Skeletal muscle satellite cell (primary cell): ENCODE data around the gene ENKD1.

Experiments used
- H3K27me3 ChIP-seq: 2 replicates; pipeline ENCODE4 v1.7.0; 2013; ENCODE audit warnings: low read length; ENCODE audit not compliant: control insufficient read depth, insufficient read depth
- H3K36me3 ChIP-seq: 2 replicates; pipeline ENCODE4 v1.7.0; 2013; ENCODE audit warnings: mild to moderate bottlenecking, control low read depth, low read length; ENCODE audit not compliant: insufficient read depth
- H3K4me1 ChIP-seq: 2 replicates; pipeline ENCODE4 v1.7.0; 2013; ENCODE audit warnings: low read length; ENCODE audit not compliant: control insufficient read depth, insufficient read depth
- H3K4me2 ChIP-seq: 2 replicates; pipeline ENCODE4 v1.7.0; 2013; ENCODE audit warnings: mild to moderate bottlenecking, low read length
- H3K4me3 ChIP-seq: 2 replicates; pipeline ENCODE4 v1.7.0; 2013; ENCODE audit warnings: low read length
- H3K9ac ChIP-seq: 2 replicates; pipeline ENCODE4 v1.7.0; 2013; ENCODE audit warnings: mild to moderate bottlenecking, low read depth, low read length, moderate library complexity
- H3K9me3 ChIP-seq: replicated peaks from 2 replicates; pipeline ENCODE4 v1.7.0; 2013; ENCODE audit warnings: mild to moderate bottlenecking, control low read depth, low read length

ENKD1 gene

GRCh38 chr16:67653789-67654402 lies 12.7 kb downstream of the ENKD1 start:
- H3K9ac ChIP-seq = no peak overlapping the region

DNA sequence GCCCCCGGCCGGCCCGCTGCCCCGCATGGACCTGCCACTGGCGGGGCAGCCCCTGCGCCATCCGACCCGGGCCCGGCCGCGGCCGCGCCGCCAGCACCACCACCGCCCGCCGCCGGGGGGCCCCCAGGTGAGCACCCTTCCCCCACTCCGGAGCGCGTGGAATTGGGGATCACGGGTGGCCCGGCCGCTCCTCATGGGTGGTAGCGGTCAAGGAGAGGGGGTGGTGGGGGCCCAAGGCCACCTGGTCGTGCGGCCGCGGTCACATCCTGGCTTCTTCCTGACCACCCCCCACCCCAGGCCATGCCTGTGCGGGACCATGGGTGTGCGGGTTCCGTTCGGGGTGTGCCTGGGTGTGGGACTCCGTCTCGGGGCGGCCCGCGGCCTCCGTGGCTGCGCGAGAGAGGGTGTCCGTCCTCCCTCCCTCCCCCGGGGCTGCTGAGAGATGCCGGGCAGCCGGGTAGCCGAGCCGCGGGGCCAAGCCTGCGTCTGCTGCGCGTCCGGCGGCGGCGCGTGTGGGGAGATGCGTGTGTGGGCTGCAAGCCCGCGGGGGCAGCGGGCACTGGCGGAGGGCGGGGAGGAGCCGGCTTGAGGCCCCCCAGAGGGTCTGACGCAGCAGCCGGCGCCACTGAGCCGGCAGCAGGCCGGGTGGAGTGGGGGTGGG lies 13.3 kb downstream of the ENKD1 start:
- peaks cover 17% of the 10 kb centered on the region for H3K4me1 ChIP-seq
- peak overlapping the region; percentile 99 for H3K4me2 ChIP-seq
- H3K4me3 ChIP-seq = peak overlapping the region; percentile 69
- peaks cover 53% of the 10 kb centered on the region for H3K27me3 ChIP-seq
- H3K9me3 ChIP-seq = no peaks in the 10 kb centered on the region
- no peak overlapping the region for H3K9ac ChIP-seq
- peaks cover 10% of the 10 kb centered on the region for H3K36me3 ChIP-seq

More at GRCh38 chr16:67653789-67654402, 12.7 kb downstream of the ENKD1 start:
- H3K4me2 ChIP-seq = peak overlapping the region; percentile 99
- H3K27me3 ChIP-seq = peaks cover 47% of the 10 kb centered on the region
- H3K4me1 ChIP-seq = peaks cover 19% of the 10 kb centered on the region
- H3K9me3 ChIP-seq = no peaks in the 10 kb centered on the region
- peak overlapping the region; percentile 69 for H3K4me3 ChIP-seq
- H3K36me3 ChIP-seq = peaks cover 10% of the 10 kb centered on the region

- Histone ChIP-seq H3K27me3 (peaks cover 59% of the 10 kb centered on the region), H3K4me1 (peaks cover 17% of the 10 kb centered on the region), H3K36me3 (peaks cover 8% of the 10 kb centered on the region), H3K4me2 (peak overlapping the region; percentile 99), H3K4me3 (peak overlapping the region; percentile 69), H3K9me3 (no peaks in the 10 kb centered on the region), H3K9ac (no peak overlapping the region)
Observed at GRCh38 chr16:67652578-67653127, 13.9 kb downstream of the ENKD1 start.

DNA sequence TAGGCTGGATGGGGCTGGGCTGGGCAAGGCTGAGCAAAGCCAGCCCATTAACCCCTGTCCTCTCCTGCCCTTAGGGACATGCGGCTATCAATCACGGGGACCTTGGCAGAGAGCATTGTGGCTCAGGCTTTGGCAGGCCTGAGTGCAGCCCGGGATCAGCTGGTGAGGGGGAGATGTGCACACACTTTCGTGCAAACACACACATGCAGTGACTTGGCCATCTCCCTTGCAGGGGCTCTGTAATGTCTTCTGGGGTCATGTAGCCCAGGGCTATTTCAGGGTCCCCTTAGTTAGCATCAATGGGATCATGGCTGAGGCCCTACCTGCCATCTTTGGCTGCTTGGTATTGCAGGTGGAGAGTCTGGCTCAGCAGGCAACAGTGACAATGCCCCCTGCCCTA lies 14.7 kb downstream of the ENKD1 start:
- Histone ChIP-seq H3K4me1 (peaks cover 17% of the 10 kb centered on the region), H3K9ac (no peak overlapping the region), H3K4me3 (no peak overlapping the region), H3K4me2 (no peak overlapping the region), H3K36me3 (peaks cover under 1% of the 10 kb centered on the region), H3K9me3 (no peaks in the 10 kb centered on the region), H3K27me3 (peaks cover 66% of the 10 kb centered on the region)

DNA sequence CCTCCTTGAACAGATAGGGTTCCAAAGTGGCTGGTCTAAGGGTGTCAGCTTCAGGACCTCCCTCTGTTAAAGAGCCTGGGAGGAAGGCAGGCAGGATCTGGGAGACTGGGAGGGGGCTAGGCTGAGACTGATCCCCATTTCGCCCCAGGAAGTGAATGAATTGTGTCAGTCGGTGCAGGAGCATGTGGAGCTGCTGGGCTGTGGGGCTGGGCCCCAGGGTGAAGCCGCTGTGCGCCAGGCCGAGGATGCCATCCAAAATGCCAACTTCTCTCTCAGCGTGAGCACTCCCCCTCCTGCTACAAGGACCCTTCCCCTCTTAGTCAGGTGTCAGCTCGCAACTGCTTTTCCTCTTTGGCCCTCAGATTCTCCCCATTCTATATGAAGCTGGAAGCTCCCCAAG lies 15.5 kb downstream of the ENKD1 start:
- Histone ChIP-seq H3K36me3 (no peaks in the 10 kb centered on the region), H3K9me3 (no peaks in the 10 kb centered on the region), H3K4me3 (no peak overlapping the region), H3K9ac (no peak overlapping the region), H3K4me1 (peaks cover 17% of the 10 kb centered on the region), H3K4me2 (no peak overlapping the region), H3K27me3 (peaks cover 73% of the 10 kb centered on the region)

DNA sequence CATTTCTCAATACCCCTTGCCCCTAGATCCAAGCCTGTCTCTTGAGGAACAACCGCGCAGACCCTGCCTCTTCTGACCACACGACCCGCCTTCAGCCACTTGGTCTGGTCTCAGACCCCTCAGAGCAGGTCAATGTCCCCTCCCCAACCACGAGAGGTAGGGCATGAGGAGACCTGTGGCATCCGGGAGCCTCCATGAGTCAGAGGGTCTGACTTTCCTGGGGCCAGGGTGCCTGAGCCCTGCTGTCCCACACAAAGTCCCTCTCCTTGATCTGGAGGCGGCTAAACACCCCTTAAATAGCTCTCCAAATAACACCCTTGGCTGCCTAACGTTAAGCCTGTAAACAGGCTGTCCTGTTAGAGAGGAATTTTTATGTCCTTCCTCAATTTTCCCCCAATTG lies 16.5 kb downstream of the ENKD1 start:
- H3K4me1 ChIP-seq = peaks cover 17% of the 10 kb centered on the region
- H3K4me3 ChIP-seq = peak overlapping the region; percentile 19
- no peaks in the 10 kb centered on the region for H3K9me3 ChIP-seq
- no peaks in the 10 kb centered on the region for H3K36me3 ChIP-seq
- H3K27me3 ChIP-seq = peaks cover 79% of the 10 kb centered on the region
- peak overlapping the region; percentile 37 for H3K4me2 ChIP-seq
- H3K9ac ChIP-seq = no peak overlapping the region

DNA sequence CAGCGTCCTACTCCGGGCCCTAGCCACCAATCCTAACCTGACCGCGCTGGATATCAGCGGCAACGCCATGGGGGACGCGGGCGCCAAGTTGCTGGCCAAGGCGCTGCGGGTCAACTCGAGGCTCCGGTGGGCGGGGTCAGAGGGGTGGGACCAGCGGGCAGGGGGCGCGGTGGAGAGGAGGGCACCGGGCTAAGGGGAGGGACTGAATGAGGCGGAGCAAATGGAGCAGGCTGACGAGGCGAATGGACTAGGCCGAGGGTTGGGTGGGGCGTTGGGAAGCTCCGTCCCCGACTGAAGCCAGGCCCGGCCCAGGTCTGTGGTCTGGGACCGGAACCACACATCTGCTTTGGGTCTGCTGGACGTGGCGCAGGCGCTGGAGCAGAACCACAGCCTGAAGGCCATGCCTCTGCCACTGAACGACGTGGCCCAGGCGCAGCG lies 17.0 kb downstream of the ENKD1 start:
- no peak overlapping the region for H3K9ac ChIP-seq
- H3K4me1 ChIP-seq = peaks cover 17% of the 10 kb centered on the region
- peak overlapping the region; percentile 19 for H3K4me3 ChIP-seq
- no peaks in the 10 kb centered on the region for H3K9me3 ChIP-seq
- H3K4me2 ChIP-seq = peak overlapping the region; percentile 37
- H3K27me3 ChIP-seq = peaks cover 78% of the 10 kb centered on the region
- no peaks in the 10 kb centered on the region for H3K36me3 ChIP-seq

DNA sequence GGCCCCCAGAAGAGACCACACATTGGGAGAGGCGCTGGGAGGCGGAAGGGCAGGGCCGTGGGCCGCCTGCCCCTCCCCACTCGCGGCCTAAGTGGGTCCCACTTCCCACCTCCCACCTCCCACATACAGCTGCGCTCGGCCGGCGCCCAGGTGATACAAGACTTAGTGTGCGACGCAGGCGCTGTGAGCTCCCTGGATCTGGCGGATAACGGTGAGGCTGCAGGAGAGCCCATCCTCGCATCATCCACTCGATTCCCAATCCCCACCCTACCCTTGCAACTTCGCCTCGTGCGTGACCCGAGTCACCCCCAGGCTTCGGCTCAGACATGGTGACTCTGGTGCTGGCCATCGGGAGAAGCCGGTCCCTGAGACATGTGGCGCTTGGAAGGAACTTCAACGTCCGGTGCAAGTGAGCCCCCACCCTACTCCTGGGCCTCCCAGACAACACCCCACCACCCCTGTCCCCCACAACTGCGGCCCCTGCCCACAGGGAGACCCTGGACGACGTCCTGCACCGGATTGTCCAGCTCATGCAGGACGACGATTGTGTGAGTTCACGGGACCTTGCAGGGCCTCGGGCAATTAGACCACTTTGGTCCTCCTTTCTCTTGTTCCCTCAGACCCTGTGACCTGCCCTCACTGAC lies 17.7 kb downstream of the ENKD1 start:
- Histone ChIP-seq H3K4me1 (peaks cover 17% of the 10 kb centered on the region), H3K9ac (no peak overlapping the region), H3K36me3 (no peaks in the 10 kb centered on the region), H3K9me3 (no peaks in the 10 kb centered on the region), H3K4me2 (no peak overlapping the region), H3K4me3 (no peak overlapping the region), H3K27me3 (peaks cover 77% of the 10 kb centered on the region)

DNA sequence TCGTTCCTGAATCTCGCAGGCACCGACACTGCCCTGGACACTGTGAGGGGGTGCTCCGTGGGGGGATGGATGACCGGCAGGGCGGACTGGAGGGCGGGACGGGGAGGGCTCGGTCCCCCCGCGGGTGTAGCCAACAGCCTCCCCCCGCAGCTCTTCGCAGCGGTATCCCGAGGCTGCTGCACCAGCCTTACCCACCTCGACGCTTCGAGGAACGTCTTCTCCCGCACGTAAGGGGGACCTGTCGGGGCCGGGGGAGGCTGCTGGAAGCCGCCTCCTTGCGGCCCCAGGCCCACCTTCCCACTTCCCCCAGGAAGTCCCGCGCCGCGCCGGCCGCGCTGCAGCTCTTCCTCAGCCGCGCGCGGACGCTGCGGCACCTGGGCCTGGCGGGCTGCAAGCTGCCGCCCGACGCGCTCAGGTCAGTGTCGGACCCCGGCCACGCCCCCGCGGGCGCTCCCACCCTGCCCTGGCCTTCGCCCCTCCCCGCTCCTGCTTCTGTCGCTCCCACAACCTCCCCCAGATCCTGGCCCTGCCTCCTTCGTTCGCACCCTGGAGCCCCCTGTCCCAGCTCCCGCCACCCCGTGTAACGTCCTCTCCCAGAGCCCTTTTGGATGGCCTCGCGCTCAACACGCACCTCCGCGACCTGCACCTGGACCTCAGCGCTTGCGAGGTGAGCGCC lies 18.3 kb downstream of the ENKD1 start:
- Histone ChIP-seq H3K4me3 (no peak overlapping the region), H3K36me3 (no peaks in the 10 kb centered on the region), H3K4me2 (no peak overlapping the region), H3K9ac (no peak overlapping the region), H3K4me1 (peaks cover 11% of the 10 kb centered on the region), H3K27me3 (peaks cover 74% of the 10 kb centered on the region), H3K9me3 (no peaks in the 10 kb centered on the region)

- Histone ChIP-seq H3K36me3 (no peaks in the 10 kb centered on the region), H3K27me3 (peaks cover 74% of the 10 kb centered on the region)
Observed at GRCh38 chr16:67647681-67648080, 18.9 kb downstream of the ENKD1 start.

DNA sequence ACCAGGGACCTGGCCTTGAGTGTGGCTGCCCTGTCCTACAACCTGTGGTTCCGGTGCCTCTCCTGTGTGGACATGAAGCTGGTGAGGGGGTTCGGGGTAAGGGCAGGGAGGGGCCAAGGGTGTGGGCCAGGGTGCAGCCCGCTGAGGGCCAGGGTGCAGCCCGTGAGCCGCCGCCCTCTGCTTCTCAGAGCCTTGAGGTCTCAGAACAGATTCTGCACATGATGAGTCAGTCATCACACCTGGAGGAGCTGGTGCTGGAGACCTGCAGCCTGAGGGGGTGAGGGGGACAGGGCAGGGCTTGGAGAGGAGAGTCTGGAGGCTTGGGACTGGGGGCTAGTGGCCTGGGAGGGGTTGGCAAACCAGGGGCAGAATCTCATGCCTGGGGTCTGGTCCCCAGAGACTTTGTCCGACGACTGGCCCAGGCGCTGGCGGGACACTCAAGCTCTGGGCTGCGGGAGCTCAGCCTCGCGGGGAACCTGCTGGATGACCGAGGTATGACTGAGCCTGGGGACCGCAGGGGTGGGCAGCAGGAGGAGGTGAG lies 19.4 kb downstream of the ENKD1 start:
- Histone ChIP-seq H3K4me2 (no peak overlapping the region), H3K36me3 (no peaks in the 10 kb centered on the region), H3K4me1 (peaks cover 7% of the 10 kb centered on the region), H3K9ac (no peak overlapping the region), H3K9me3 (no peaks in the 10 kb centered on the region), H3K4me3 (no peak overlapping the region), H3K27me3 (peaks cover 70% of the 10 kb centered on the region)

More at GRCh38 chr16:67647681-67648080, 18.9 kb downstream of the ENKD1 start:
- Histone ChIP-seq H3K4me1 (peaks cover 7% of the 10 kb centered on the region), H3K9ac (no peak overlapping the region), H3K4me3 (no peak overlapping the region), H3K4me2 (no peak overlapping the region), H3K9me3 (no peaks in the 10 kb centered on the region)
